Psoas muscle (tissue), 8 donors: ENCODE data around the gene CFAP58. TPM values are rescaled to one million over a fixed set of nuclear protein-coding genes. Genes with fewer than 3 reads are reported as not detected.

Experiments used
- ATAC-seq, 4 donors: fragments of 200-7000 bp; cut with Tn5 transposase; one replicate each; pipeline ENCODE4 v1.9.1; 2020; ENCODE audit warnings: moderate library complexity in 3 of 4, mild to moderate bottlenecking in 2 of 4
- DNase-seq, 2 donors: peaks; one replicate each; pipeline ENCODE4 v3.0.0-alpha.2; 2020
- H3K27ac ChIP-seq: fragments of 200-600 bp; one replicate; pipeline ENCODE4 v1.8.0; 2022
- H3K27me3 ChIP-seq, 3 donors: fragments of 200-600 bp in 1 of 3; one replicate each; pipeline versions ENCODE4 v1.6.1 to v1.8.0; 2013 to 2022; ENCODE audit warnings: low read length in 2 of 3, mild to moderate bottlenecking in 2 of 3, moderate library complexity in 1 of 3; ENCODE audit not compliant: insufficient read depth in 3 of 3
- H3K36me3 ChIP-seq, 2 donors: fragments of 200-600 bp in 1 of 2; one replicate each; pipeline versions ENCODE4 v1.6.1 to v1.8.0; 2013 to 2022; ENCODE audit warnings: low read depth in 1 of 2, mild to moderate bottlenecking in 1 of 2, moderate library complexity in 1 of 2; ENCODE audit not compliant: insufficient read depth in 1 of 2
- H3K4me1 ChIP-seq: fragments of 200-600 bp; one replicate; pipeline ENCODE4 v1.8.0; 2022
- H3K4me3 ChIP-seq: fragments of 200-600 bp; one replicate; pipeline ENCODE4 v1.8.0; 2022; ENCODE audit warnings: mild to moderate bottlenecking
- H3K9me3 ChIP-seq: fragments of 200-600 bp; one replicate; pipeline ENCODE4 v1.8.0; 2022
- WGBS, 3 donors: extraction: QIAGEN DNeasy Blood & Tissue Kit; methylation state at CpG; one replicate each; pipeline versions ENCODE4 v1.1.6 to v1.1.7; 2013; 5-methylcytosine and 5-hydroxymethylcytosine counted together
- intact Hi-C, 2 donors: fragments of 100-400 bp; cut with DNase I; formaldehyde crosslinking; loops; one replicate each; pipeline versions ENCODE4 v1.11.0 to v1.14.2; 2022
- polyA plus RNA-seq, 3 donors: library from polyadenylated mRNA; stranded (reverse); fragments of 200-250 nt; gene quantifications; one replicate each; pipeline ENCODE4 v1.2.3, GENCODE V29; 2013
- total RNA-seq, 4 donors: library from RNA; stranded (reverse); fragmentation: NEBNext Ultra II Directional in 2 of 4; extraction: Animal tissue kit (Norgen Biotek cat#: 25700) in 2 of 4; gene quantifications; one replicate each; pipeline versions ENCODE4 v1.2.1 to v1.2.4, GENCODE V29; 2021 to 2023
- TF ChIP-seq, protein P1 (sequence below): fragments of 200-600 bp; IDR thresholded peaks from one replicate; pipeline ENCODE4 v1.8.0; 2022; ENCODE audit warnings: antibody characterized with exemption
- donor health status: healthy with polysubstance abuse.
- donor health status: DM: no; HTN: no; CAD: no; lungs with moderate emphysema.
- donor health status: Bipolar disorder and iron deficiency.
- donor health status: healthy.
- donor health status: DM: yes; HTN: yes; CAD: no.
- donor health status: DM: no; HTN: no; CAD: no.
- donor health status: DM: no; HTN: no; CAD: no.
- donor health status: DM: yes; HTN: yes; CAD: no.

CFAP58 gene
- total and polyA plus RNA-seq, 7 donors = 0.04 to 1.4 (median 0.44) TPM

GRCh38 chr10:104334561-104334960 is 19.1 kb upstream of the CFAP58 start:
- TF ChIP-seq, protein P1, sequence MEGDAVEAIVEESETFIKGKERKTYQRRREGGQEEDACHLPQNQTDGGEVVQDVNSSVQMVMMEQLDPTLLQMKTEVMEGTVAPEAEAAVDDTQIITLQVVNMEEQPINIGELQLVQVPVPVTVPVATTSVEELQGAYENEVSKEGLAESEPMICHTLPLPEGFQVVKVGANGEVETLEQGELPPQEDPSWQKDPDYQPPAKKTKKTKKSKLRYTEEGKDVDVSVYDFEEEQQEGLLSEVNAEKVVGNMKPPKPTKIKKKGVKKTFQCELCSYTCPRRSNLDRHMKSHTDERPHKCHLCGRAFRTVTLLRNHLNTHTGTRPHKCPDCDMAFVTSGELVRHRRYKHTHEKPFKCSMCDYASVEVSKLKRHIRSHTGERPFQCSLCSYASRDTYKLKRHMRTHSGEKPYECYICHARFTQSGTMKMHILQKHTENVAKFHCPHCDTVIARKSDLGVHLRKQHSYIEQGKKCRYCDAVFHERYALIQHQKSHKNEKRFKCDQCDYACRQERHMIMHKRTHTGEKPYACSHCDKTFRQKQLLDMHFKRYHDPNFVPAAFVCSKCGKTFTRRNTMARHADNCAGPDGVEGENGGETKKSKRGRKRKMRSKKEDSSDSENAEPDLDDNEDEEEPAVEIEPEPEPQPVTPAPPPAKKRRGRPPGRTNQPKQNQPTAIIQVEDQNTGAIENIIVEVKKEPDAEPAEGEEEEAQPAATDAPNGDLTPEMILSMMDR = no peak
- Histone ChIP-seq H3K4me1 (peaks cover 70% of the 10 kb centered on the region), H3K36me3 (peaks cover 0 to 3% of the 10 kb centered on the region in 2 donors), H3K27ac (peak overlapping the region; percentile 57), H3K9me3 (no peaks in the 10 kb centered on the region), H3K27me3 (no peaks in the 10 kb centered on the region), H3K4me3 (no peak overlapping the region)
- no peak for ATAC-seq
- no peak for DNase-seq
- intact Hi-C loops = no loop called here
- 94 to 96% (median 96%) methylated on average over 6 of the region's 6 CpGs for WGBS, 3 donors

DNA sequence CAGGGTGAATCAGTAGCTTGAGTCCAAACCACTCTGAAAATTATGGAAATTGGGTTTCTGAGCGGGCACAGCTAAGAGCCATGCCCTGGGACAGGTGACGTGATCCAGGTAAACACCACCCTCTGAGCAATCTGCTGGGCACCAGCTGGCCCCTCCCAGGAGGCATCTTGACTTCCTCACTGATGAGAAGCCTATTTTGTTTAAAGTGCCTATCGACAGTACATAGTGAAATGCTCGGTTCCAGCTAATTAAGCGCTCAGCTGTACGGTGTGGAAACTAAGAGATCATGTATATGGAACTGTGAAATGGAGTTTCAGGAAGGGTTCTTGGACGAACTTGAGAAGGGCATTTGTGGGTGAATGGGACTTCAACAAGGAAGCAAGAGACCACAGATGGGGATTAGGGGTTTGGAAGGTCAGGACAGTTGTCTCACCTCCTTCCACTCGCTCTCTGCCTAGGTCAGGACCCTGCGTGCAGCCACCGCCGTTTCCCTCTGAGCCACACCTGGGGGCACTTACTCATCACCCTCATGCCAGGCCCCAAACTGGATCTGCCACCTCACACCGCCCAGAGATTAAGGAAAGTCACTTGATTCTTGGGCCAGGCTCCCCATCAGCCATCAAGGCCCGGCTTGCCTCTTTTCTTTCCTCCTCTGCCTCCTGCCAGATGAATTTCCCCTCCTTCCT is 18.5 kb upstream of the CFAP58 start:
- DNase-seq = no peak
- Histone ChIP-seq H3K27me3 (no peaks in the 10 kb centered on the region), H3K36me3 (peaks cover 0 to 3% of the 10 kb centered on the region in 2 donors), H3K9me3 (no peaks in the 10 kb centered on the region), H3K27ac (no peak overlapping the region), H3K4me1 (peaks cover 69% of the 10 kb centered on the region), H3K4me3 (no peak overlapping the region)
- WGBS, 3 donors = 81 to 89% (median 88%) methylated on average over 13 of the region's 13 CpGs
- TF ChIP-seq, protein P1 = no peak
- intact Hi-C loops = no loop called here
- ATAC-seq = no peak

- TF ChIP-seq, protein P1 = no peak
- peaks cover 56% of the 10 kb centered on the region for H3K4me1 ChIP-seq
- H3K27me3 ChIP-seq = no peaks in the 10 kb centered on the region
- peaks cover 0 to 3% of the 10 kb centered on the region in 2 donors for H3K36me3 ChIP-seq
- ATAC-seq (no peak), DNase-seq (no peak)
- H3K27ac ChIP-seq = peak overlapping the region; percentile 97
- H3K4me3 ChIP-seq = peak overlapping the region; percentile 89
- WGBS, 3 donors = 22 to 34% (median 25%) methylated on average over 12 of the region's 12 CpGs
- intact Hi-C loops = no loop called here
- H3K9me3 ChIP-seq = no peaks in the 10 kb centered on the region
Measured at GRCh38 chr10:104336821-104337467, 16.7 kb upstream of the CFAP58 start.

DNA sequence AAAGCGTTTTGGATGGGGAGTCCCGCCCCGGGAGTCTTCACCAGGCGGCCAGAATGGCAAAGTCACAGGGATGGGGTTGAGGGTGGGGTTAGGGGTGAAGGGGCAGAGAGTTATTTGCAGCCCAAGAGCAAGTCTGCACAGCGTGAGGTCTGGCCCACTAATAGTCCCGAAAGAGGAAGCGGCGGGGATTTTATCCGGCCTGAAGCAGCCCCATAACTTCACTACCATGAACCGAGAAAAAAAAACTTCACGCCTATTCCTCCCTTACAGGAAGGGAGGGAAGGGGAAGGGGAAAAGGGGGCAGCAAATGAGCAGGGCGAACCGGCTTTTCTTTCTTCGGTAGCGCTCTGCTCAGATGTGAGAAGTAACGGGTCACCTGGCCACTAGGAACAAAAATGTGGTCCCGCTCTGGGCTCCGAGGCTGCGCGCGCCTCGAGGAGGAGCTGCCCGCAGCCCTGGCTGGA is 16.1 kb upstream of the CFAP58 start:
- intact Hi-C loops = no loop called here
- peaks cover 51% of the 10 kb centered on the region for H3K4me1 ChIP-seq
- peak overlapping the region; percentile 89 for H3K4me3 ChIP-seq
- ATAC-seq (peak; percentile 28 to 49 (median 41)), DNase-seq (no peak)
- H3K27me3 ChIP-seq = no peaks in the 10 kb centered on the region
- H3K9me3 ChIP-seq = no peaks in the 10 kb centered on the region
- 3 to 5% (median 4%) methylated on average over 23 of the region's 23 CpGs for WGBS, 3 donors
- H3K27ac ChIP-seq = peak overlapping the region; percentile 97
- peaks cover 0 to 3% of the 10 kb centered on the region in 2 donors for H3K36me3 ChIP-seq
- TF ChIP-seq, protein P1 = no peak
